22Rv1 (cell line): ENCODE results near the gene SPG21.

Experiments used
- H3K27ac ChIP-seq: fragments of 450-650 bp; 2 replicates; pipeline ENCODE4 v1.5.1; 2017
- CTCF ChIP-seq: fragments of 450-650 bp; IDR thresholded peaks from 2 replicates; pipeline ENCODE4 v1.5.1; 2017; ENCODE audit warnings: mild to moderate bottlenecking
- ZFX ChIP-seq: fragments of 450-650 bp; IDR thresholded peaks from 2 replicates; pipeline ENCODE4 v1.6.1; 2017; ENCODE audit warnings: antibody characterized with exemption, borderline replicate concordance

Gene SPG21

GRCh38 chr15:64916365-64916764 lies 73.3 kb downstream of the SPG21 start:
- TF ChIP-seq ZFX (no peak), CTCF (no peak)
- H3K27ac ChIP-seq = no peak overlapping the region

DNA sequence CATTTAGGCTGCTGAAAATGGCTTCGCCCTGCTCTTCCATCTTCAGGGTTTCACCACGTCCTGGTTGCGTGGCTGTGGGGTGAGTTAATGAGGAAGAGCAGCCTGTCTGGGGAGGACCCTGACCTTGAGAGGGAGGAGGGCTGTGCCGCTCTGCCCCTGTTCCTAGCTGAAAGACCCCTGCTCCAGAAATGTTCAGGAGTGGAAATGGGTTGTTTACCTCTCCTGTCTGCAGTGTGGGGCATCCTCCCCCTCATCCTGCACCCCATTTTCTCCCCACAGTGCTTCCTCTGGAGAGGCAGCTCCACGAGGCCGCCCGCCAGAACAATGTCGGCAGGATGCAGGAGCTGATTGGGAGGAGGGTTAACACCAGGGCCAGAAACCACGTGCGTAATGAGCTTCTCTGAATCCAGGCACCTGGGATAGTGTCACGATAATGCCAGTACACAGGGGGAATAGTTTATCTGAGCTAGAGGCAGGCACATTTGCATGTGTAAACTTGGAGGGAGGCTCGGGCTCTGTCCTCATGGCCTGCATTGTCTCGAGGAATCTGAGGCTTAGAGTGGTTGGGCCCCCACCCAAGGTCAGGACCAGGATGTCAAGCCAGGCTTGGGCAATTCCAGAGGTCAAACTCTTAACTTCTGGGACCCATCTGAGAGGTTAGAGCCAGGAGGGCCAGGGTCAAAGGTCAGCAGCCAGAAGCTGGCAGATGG lies 74.0 kb downstream of the SPG21 start:
- no peak overlapping the region for H3K27ac ChIP-seq
- no peak for TF ChIP-seq CTCF
- TF ChIP-seq ZFX = no peak
